NCI-H2107 treated with DMSO at 0.1 percent for 48 hours (cell line): ENCODE measurements around the gene TBC1D2B.
"Not testable (repeated sequence)": the region's sequence is repeated elsewhere in the genome, so short reads cannot be mapped to it uniquely, and the experiment has no call there.

Source experiments
- DNase-seq: peaks from one replicate; lab custom pipeline; 2025; ENCODE audit not compliant: unreplicated experiment; lab: John Stamatoyannopoulos, UW

The TBC1D2B gene

GRCh38 chr15:77976760-77977525, 100.6 kb downstream of the TBC1D2B start:
- DNase-seq: not testable (repeated sequence)

GRCh38 chr15:77976095-77976450, 101.4 kb downstream of the TBC1D2B start:
- not testable (repeated sequence) for DNase-seq

DNA sequence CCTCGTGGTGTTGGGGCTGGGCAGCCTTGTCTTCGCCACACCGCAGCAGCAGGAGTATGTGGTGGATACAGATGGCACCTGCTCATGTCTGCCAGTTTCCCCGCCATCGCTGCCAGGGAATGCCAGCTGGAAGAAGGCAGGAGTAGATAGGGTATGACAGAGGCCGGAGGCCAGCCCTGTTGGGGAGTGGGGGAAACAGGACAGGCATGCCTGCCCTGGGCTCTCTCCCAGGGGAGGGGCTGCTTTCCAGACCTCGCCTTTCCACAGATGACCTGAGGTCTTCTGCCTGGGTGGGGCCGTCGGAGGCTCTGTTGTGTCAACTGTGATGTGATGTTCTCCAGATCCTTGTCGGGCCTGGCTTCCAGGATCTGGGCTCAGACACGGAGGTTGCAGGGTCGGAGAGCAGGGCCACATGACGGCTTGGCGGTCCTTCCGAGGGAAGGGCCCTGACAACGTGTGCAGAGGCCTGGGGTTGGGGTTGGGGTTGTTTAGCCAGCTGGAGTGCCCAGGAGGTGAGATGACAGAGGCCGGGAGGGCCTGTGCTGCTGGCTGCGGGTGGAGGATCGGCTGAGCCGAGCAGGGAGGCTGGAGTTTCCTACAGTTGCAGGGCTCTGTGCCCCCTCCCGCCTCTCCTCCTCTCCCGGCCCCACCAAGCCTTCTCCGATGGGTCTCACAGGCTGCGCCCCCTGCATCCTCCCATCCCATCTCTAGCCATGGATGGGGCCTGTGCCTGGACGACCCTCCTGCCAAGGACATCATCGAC, 102.0 kb downstream of the TBC1D2B start:
- no peak for DNase-seq

GRCh38 chr15:77974416-77975331, 102.8 kb downstream of the TBC1D2B start:
- DNase-seq: no peak

GRCh38 chr15:77974098-77974414, 103.5 kb downstream of the TBC1D2B start:
- DNase-seq: no peak

DNA sequence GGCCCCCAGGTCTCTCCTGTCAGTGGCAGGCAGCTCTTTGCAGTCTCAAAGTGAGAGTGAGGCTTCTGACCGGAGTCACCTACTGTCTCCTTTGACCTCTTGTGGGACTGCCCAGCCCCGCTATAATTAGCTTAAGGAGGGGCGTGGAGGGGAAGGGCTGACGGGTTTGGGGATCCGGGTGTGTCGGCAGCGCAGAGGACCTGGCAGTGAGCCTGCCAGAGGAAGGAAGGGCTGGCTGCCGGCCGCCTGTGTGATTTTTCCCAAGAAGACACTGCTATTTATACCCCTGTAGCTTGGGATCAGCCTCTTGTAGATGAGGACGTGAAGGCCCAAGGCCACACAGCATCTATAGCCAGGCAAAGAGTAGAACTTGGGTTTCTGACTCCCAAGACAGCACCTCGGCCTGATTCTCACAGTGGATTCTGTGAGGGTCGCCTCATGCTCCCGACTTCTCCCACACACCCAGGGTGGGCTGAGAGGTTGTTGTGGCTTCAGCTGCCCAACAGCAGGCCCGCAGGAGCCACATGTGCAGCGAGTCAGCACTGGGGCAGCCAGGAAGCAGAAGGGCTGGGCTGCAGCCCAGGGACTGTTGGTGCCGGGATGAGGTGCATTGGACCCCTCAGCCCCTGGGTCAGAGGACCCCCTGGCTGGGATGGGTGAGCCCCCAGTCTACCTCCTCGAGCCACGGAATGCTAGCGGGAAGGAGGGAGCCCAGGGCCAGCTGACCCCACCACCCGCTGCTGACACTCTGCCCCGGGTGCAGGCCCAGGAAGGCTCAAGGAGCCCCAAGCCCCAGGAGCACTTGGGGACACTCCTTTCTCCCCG, 104.0 kb downstream of the TBC1D2B start:
- not testable (repeated sequence) for DNase-seq

GRCh38 chr15:77972706-77973105, 104.8 kb downstream of the TBC1D2B start:
- not testable (repeated sequence) for DNase-seq

GRCh38 chr15:77971875-77972274, 105.6 kb downstream of the TBC1D2B start:
- DNase-seq: not testable (repeated sequence)

GRCh38 chr15:77970813-77971360, 106.6 kb downstream of the TBC1D2B start:
- not testable (repeated sequence) for DNase-seq

DNA sequence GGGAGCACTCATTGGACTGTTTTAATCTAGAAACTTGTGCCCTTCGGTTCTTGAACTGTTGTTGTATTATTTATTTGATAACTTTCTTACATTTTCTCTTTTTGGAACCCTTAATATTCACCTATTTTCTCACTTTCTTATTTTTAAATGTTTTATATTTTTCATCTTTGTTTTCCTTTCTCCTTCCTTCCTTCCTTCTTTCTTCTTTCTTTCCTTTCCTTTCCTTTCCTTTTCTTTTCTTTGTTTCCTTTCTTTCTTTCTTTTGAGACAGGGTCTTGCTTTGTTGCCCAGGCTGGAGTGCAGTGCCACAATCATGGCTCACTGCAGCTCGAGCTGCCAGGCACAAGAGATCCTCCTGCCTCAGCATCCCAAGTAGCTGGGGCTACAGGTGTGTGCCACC, 108.5 kb downstream of the TBC1D2B start:
- no peak for DNase-seq

DNA sequence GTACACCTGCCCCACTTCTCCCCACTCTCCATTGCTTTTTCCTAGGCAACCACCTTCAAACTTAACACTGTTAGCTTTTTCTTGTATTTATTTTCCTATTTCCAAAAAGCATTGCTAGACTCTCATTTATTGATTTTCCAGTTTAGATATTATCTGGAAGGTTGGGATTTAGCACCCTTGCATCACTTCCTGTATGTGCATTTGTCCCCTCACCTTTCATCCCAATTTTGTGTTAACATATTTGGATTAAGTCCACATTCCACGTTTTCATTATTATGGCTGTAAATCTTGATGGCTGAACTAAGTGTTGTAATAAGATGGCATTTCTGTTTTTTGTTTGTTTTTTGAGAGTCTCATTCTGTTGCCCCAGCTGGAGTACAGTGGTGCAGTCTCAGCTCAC, 109.7 kb downstream of the TBC1D2B start:
- no peak for DNase-seq

GRCh38 chr15:77967235-77967615, 110.3 kb downstream of the TBC1D2B start:
- DNase-seq: not testable (repeated sequence)

DNA sequence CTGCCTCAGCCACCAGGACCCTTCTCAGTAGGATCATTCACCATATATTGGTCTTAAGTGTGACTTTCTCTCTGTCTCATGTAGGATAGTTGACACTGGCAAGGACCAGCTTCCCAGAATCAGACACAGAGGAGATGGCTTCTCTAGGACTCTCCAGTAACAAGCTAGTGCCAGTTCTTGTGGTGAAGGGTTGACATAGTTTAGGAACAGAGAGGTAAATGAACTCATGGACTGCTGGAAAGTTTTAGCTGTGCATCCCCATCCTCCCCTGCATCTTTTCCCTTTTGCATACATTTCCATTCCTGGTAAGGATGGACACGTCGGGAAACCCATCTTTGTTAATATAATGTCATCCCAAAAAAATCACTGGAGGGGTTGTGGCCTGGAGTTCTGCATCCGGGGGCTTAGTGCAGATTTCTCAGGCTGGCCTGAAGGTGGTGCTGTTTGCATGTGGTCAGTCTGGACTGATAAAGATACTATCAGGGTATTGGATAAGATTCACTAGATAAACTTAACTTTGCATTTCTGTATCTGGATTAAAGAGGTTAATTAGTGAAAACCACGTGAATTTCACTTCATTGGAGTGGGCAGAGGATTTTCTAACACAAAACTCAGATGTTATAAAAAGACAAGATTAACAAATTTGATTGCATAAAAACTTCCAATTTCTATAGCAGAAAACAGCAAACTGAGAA, 110.8 kb downstream of the TBC1D2B start:
- DNase-seq: no peak

GRCh38 chr15:77964193-77964592, 113.3 kb downstream of the TBC1D2B start:
- DNase-seq: no peak

GRCh38 chr15:77959432-77959879, 118.1 kb downstream of the TBC1D2B start:
- DNase-seq: peak; percentile 1

- not testable (repeated sequence) for DNase-seq
Measured at GRCh38 chr15:77958716-77959431, 118.6 kb downstream of the TBC1D2B start.

GRCh38 chr15:77958021-77958420, 119.5 kb downstream of the TBC1D2B start:
- DNase-seq: not testable (repeated sequence)

GRCh38 chr15:77953926-77954325, 123.6 kb downstream of the TBC1D2B start:
- DNase-seq: not testable (repeated sequence)

DNA sequence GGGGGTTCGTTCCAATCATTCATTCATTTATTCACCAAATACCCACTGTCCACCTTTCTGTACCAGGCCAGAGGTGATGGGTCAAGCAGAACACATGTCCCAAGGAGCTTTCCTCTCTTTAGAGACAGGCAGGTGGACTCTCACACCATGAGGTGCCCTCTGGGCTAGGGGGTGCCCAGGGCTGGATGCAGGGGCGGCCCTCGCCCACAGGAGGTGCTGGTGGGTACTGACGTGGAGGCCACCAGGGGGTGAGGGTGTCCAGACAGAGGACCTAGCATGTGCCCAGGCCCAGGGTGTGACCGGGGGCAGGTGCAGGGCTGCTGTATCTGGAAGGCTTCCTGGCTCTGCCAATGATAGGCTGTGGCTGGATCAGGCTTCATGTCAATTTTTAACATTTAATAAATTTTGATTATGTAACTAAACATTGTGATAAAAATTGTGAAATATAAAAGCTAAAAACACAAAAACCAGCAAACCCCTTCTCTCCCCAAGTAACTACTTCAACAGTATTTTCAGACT, 124.5 kb downstream of the TBC1D2B start:
- not testable (repeated sequence) for DNase-seq
